OCI-LY7 (cell line): ENCODE data around the gene NKAPD1. TPM values are rescaled to one million over a fixed set of nuclear protein-coding genes. Genes with fewer than 3 reads are reported as not detected.

Source experiments
- BruUV-seq: library from RNA; stranded (reverse); fragments of 400-500 nt; replicated peaks from 2 replicates; lab custom pipeline; 2021; lab: Mats Ljungman, UMichigan
- CTCF ChIA-PET: fragments of 300-600 bp; sonication (Branson Sonifier 250); formaldehyde crosslinking; loops from one replicate; lab custom pipeline; 2022; ENCODE audit warnings: antibody characterized with exemption; ENCODE audit not compliant: unreplicated experiment; lab: Charles Lee
- POLR2A ChIA-PET: fragments of 300-600 bp; sonication (Branson Sonifier 250); formaldehyde crosslinking; loops from one replicate; lab custom pipeline; 2022; ENCODE audit warnings: antibody characterized with exemption; lab: Charles Lee
- DNase-seq: peaks from one replicate; pipeline ENCODE4 v3.0.0-alpha.2; 2015; ENCODE audit warnings: low spot score
- H2AFZ ChIP-seq: fragments of 200-600 bp; sonication (generic), shearing (Covaris generic); 2 replicates; pipeline ENCODE4 v1.6.1; 2014; ENCODE audit warnings: mild to moderate bottlenecking, antibody characterized with exemption, low read length, moderate library complexity
- H3K27ac ChIP-seq: fragments of 200-600 bp; sonication (generic); 2 replicates; pipeline ENCODE4 v1.5.1; 2014; ENCODE audit warnings: mixed run types, low read depth, mild to moderate bottlenecking, moderate library complexity, low read length, inconsistent platforms; ENCODE audit not compliant: poor library complexity, severe bottlenecking
- H3K36me3 ChIP-seq: fragments of 200-600 bp; sonication (generic); 2 replicates; pipeline ENCODE4 v1.6.1; 2014; ENCODE audit warnings: mild to moderate bottlenecking, antibody characterized with exemption, low read length, moderate library complexity, mixed read lengths; ENCODE audit not compliant: insufficient read depth
- H3K4me1 ChIP-seq: fragments of 200-600 bp; sonication (generic); 2 replicates; pipeline ENCODE4 v1.5.1; 2014; ENCODE audit warnings: mild to moderate bottlenecking, low read length; ENCODE audit not compliant: insufficient read depth, poor library complexity, severe bottlenecking
- H3K4me2 ChIP-seq: fragments of 200-600 bp; sonication (generic); 2 replicates; pipeline ENCODE4 v1.6.1; 2014; ENCODE audit warnings: mild to moderate bottlenecking, low read length
- H3K4me3 ChIP-seq: fragments of 200-600 bp; sonication (generic); 2 replicates; pipeline ENCODE4 v1.5.1; 2014; ENCODE audit warnings: mild to moderate bottlenecking, low read depth, low read length; ENCODE audit not compliant: poor library complexity, severe bottlenecking
- H3K79me2 ChIP-seq: fragments of 200-600 bp; sonication (generic); 2 replicates; pipeline ENCODE4 v1.6.1; 2016; ENCODE audit warnings: low read depth, mild to moderate bottlenecking, low read length, moderate library complexity, mixed read lengths; ENCODE audit not compliant: insufficient read depth
- H3K9me2 ChIP-seq: fragments of 200-600 bp; sonication (generic); 2 replicates; pipeline ENCODE4 v1.6.1; 2016; ENCODE audit warnings: mild to moderate bottlenecking, low read length, mixed read lengths; ENCODE audit not compliant: insufficient read depth
- H3K9me3 ChIP-seq: fragments of 200-600 bp; sonication (generic); 2 replicates; pipeline ENCODE4 v1.6.1; 2014; ENCODE audit warnings: mild to moderate bottlenecking, mixed run types, low read length, mixed read lengths
- H4K20me1 ChIP-seq: fragments of 200-600 bp; sonication (generic); 2 replicates; pipeline ENCODE4 v1.6.1; 2014; ENCODE audit warnings: mild to moderate bottlenecking, antibody characterized with exemption, low read length, moderate library complexity, mixed read lengths; ENCODE audit not compliant: insufficient read depth
- CTCF ChIP-seq: fragments of 200-600 bp; sonication (generic); conservative IDR thresholded peaks from 2 replicates; pipeline ENCODE4 v1.5.1; 2014; ENCODE audit warnings: mild to moderate bottlenecking, antibody characterized with exemption, low read length, moderate library complexity, mixed read lengths
- EZH2phosphoT487 ChIP-seq: fragments of 200-600 bp; sonication (generic); IDR thresholded peaks from 2 replicates; pipeline ENCODE4 v1.6.1; 2018; ENCODE audit warnings: low read depth, borderline replicate concordance, mild to moderate bottlenecking, mixed run types, antibody characterized with exemption, low read length, moderate library complexity, mixed read lengths
- intact Hi-C: fragments of 100-400 bp; cut with micrococcal nuclease; formaldehyde crosslinking; loops from one replicate; pipeline ENCODE4 v1.10.0; 2022; ENCODE audit not compliant: unreplicated experiment
- total RNA-seq, 2 experiments: library from RNA; depleted of rRNA in 1 of 2; stranded (reverse); fragments of >200 nt in 1 of 2; shearing (Covaris generic) in 1 of 2; gene quantifications; 2 replicates each; pipeline ENCODE4 v1.2.3, GENCODE V29; 2014 to 2022

The NKAPD1 gene
- total RNA-seq, 2 experiments from 2014 or later, result 21.3 to 30.7 TPM

- Histone ChIP-seq H4K20me1 (no peaks in the 10 kb centered on the region), H3K4me1 (no peaks in the 10 kb centered on the region), H3K4me2 (no peak overlapping the region), H2AFZ (no peak overlapping the region), H3K9me2 (no peaks in the 10 kb centered on the region), H3K36me3 (peaks cover 61% of the 10 kb centered on the region), H3K27ac (no peak overlapping the region), H3K9me3 (no peaks in the 10 kb centered on the region), H3K4me3 (no peak overlapping the region), H3K79me2 (no peaks in the 10 kb centered on the region)
- ChIA-PET POLR2A (interaction anchor here (1.0 to 1.6 kb wide), 4 partner anchors 8 to 9 kb away, joined by 3 to 6 read pairs (median 4); partner anchors contain the start of genes SDHD and TIMM8B), CTCF (no interaction called here)
- no TSS peak for BruUV-seq
- intact Hi-C loops, result no loop called here
- TF ChIP-seq CTCF (no peak), EZH2phosphoT487 (no peak)
- DNase-seq, result no peak
These were observed 22.1 kb downstream of the NKAPD1 start for GRCh38 chr11:112096194-112096593.

GRCh38 chr11:112097734-112098528 is 23.8 kb downstream of the NKAPD1 start:
- Histone ChIP-seq H3K27ac (no peak overlapping the region), H3K4me3 (no peak overlapping the region), H3K36me3 (peaks cover 43% of the 10 kb centered on the region), H3K4me1 (no peaks in the 10 kb centered on the region), H3K79me2 (no peaks in the 10 kb centered on the region), H3K9me2 (no peaks in the 10 kb centered on the region), H4K20me1 (no peaks in the 10 kb centered on the region), H3K9me3 (no peaks in the 10 kb centered on the region), H3K4me2 (no peak overlapping the region), H2AFZ (no peak overlapping the region)
- POLR2A ChIA-PET, result interaction anchor here (0.6 to 1.3 kb wide), 5 partner anchors 7 to 1115 kb away, joined by 3 to 7 read pairs (median 3); partner anchors contain the start of genes SDHD and TIMM8B
- intact Hi-C loops, result no loop called here
- DNase-seq, result no peak
- no TSS peak for BruUV-seq
- CTCF ChIA-PET, result no interaction called here
- TF ChIP-seq EZH2phosphoT487, result no peak
- no peak for TF ChIP-seq CTCF

- BruUV-seq, result no TSS peak
- Histone ChIP-seq H2AFZ (no peak overlapping the region), H3K36me3 (peaks cover 23% of the 10 kb centered on the region), H4K20me1 (no peaks in the 10 kb centered on the region), H3K4me3 (no peak overlapping the region), H3K27ac (no peak overlapping the region), H3K79me2 (no peaks in the 10 kb centered on the region), H3K9me3 (no peaks in the 10 kb centered on the region), H3K4me2 (no peak overlapping the region), H3K4me1 (no peaks in the 10 kb centered on the region), H3K9me2 (no peaks in the 10 kb centered on the region)
- ChIA-PET POLR2A (no interaction called here), CTCF (no interaction called here)
- no peak for DNase-seq
- no peak for TF ChIP-seq EZH2phosphoT487
- intact Hi-C loops, result no loop called here
These were observed 26.4 kb downstream of the NKAPD1 start for GRCh38 chr11:112100462-112100861.
